Right atrium auricular region (tissue), 2 donors: ENCODE data around the gene VAV1. TPM values are rescaled to one million over a fixed set of nuclear protein-coding genes. Genes with fewer than 3 reads are reported as not detected.

Experiments
- DNase-seq: peaks from one replicate; pipeline ENCODE4 v3.0.0-alpha.2; 2019; ENCODE audit warnings: low spot score
- H3K27ac ChIP-seq, 2 donors: fragments of 200-600 bp; sonication (generic); 1 replicate in 1 of 2; 2 replicates in 1 of 2; pipeline ENCODE4 v1.5.1; 2016 to 2019
- H3K27me3 ChIP-seq, 2 donors: fragments of 200-600 bp; sonication (generic); one replicate each; pipeline versions ENCODE4 v1.5.1 to v1.6.0; 2017 to 2019
- H3K36me3 ChIP-seq: fragments of 200-600 bp; sonication (generic); one replicate; pipeline ENCODE4 v1.5.1; 2016
- H3K4me1 ChIP-seq, 2 donors: fragments of 200-600 bp; sonication (generic); one replicate each; pipeline versions ENCODE4 v1.5.1 to v1.6.0; 2017 to 2019
- H3K4me3 ChIP-seq, 2 donors: fragments of 200-600 bp; sonication (generic); 1 replicate in 1 of 2; 2 replicates in 1 of 2; pipeline ENCODE4 v1.5.1; 2017 to 2019; ENCODE audit warnings: mild to moderate bottlenecking in 1 of 2, moderate library complexity in 1 of 2
- H3K9me3 ChIP-seq, 2 donors: fragments of 200-600 bp; sonication (generic); one replicate each; pipeline ENCODE4 v1.5.1; 2019
- total RNA-seq, 2 donors: library from RNA; depleted of rRNA; stranded (reverse); fragments of >200 nt; gene quantifications; one replicate each; pipeline ENCODE4 v1.1.0, GENCODE V29; 2016
- TF ChIP-seq, protein P1 (sequence below), 2 donors: fragments of 200-600 bp; sonication (generic); IDR thresholded peaks; one replicate each; pipeline ENCODE4 v1.5.1; 2019; ENCODE audit warnings: antibody characterized with exemption in 2 of 2

VAV1 gene
- total RNA-seq, 2 donors from 2014 or later, result 0.52 to 1.4 TPM

GRCh38 chr19:6736917-6737283, 35.6 kb upstream of the VAV1 start:
- Histone ChIP-seq H3K4me1 (peaks cover 0 to 42% of the 10 kb centered on the region in 2 donors), H3K4me3 (peak overlapping the region; percentile 87 to 92), H3K27ac (peak overlapping the region; percentile 97 to 99), H3K36me3 (peaks cover 10% of the 10 kb centered on the region), H3K9me3 (no peaks in the 10 kb centered on the region), H3K27me3 (no peaks in the 10 kb centered on the region)
- TF ChIP-seq, protein P1, sequence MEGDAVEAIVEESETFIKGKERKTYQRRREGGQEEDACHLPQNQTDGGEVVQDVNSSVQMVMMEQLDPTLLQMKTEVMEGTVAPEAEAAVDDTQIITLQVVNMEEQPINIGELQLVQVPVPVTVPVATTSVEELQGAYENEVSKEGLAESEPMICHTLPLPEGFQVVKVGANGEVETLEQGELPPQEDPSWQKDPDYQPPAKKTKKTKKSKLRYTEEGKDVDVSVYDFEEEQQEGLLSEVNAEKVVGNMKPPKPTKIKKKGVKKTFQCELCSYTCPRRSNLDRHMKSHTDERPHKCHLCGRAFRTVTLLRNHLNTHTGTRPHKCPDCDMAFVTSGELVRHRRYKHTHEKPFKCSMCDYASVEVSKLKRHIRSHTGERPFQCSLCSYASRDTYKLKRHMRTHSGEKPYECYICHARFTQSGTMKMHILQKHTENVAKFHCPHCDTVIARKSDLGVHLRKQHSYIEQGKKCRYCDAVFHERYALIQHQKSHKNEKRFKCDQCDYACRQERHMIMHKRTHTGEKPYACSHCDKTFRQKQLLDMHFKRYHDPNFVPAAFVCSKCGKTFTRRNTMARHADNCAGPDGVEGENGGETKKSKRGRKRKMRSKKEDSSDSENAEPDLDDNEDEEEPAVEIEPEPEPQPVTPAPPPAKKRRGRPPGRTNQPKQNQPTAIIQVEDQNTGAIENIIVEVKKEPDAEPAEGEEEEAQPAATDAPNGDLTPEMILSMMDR (IDR thresholded peaks at IDR 0.05), result peak in 1 of 2 donors; percentile 37
- no peak for DNase-seq

DNA sequence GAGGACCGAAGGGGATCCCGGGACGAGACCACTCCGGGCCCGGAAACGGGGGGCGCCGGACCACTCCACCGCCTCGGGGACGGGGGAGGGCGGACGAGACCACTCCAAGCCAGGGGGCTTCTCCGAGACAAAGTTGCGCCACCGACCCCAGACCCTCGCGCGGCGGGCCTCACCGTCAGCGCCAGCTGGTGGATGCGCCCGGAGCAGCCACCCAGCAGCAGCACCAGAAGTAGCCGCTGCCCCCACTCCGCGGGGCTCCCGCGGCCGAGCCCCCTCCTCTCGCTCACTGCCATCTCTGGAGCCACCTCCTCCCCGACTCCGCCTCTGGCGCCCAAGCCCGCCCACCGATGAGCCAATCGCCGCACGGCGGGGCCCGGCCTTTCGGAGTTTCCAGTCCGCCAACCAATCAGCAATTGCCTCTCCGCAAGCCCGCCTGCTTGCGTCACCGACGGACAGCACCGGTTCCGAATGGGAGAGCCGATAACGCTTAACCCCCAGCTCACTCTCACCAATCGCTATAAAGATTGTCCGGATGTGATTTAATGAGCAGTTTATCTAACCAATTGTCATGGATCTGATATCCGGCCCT, 35.1 kb upstream of the VAV1 start, which contains the start of gene GPR108:
GPR108 (minus strand) TSS at position 297 of the 589 bp plus-strand sequence; CDS start at position 293, 4 bp downstream.
- TF ChIP-seq, protein P1 (IDR thresholded peaks at IDR 0.05), result no peak
- Histone ChIP-seq H3K27me3 (no peaks in the 10 kb centered on the region), H3K4me3 (peak within 1 kb of the TSS; percentile 87 to 92), H3K9me3 (no peaks in the 10 kb centered on the region), H3K27ac (peak within 1 kb of the TSS; percentile 97 to 99), H3K36me3 (peaks cover 6% of the 10 kb centered on the region), H3K4me1 (peaks cover 0 to 47% of the 10 kb centered on the region in 2 donors)
- peak; percentile 100 for DNase-seq

DNA sequence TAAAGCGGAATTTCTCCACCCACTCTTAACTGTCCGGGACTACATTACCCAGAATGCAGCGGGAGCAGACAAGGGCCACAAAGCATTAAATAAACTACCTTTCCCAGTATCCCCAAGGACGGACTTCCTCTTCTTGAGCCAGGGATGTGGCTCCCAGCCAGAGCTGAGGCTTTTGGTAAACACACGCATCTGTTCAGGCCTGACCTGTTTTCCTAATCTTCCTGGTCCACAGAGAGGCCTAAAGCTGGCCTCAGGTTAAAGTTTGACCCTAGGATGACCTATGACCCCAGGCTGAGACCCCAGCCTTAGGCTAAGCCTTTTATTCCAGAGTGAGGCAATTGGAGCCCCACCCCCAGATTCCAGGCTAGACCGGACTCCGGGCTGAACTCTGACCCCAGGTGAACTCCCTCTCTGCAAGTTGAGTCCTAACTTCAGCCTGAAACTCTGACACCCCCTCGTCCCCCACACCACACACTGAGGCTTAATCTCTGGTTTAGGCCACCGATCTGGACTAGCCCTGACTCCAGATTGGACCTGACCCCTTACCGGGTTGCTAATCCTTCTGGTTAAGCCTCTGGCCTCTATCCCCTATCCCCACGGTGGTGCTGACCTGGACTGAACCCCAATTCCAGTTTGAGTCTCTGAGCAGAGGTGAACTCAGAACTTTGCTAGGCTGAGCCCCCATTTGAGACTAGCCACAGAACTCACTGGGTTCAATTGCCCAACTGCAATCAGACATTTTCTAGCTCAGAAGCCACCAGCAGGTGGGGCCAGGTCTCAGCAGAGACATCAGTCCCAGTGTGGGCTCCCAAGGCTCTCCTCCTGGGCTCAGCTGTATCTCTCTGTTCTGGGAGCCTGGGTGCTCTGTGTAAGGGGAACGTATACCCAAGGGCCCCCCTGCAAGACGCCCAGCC, 34.4 kb upstream of the VAV1 start:
- Histone ChIP-seq H3K9me3 (no peaks in the 10 kb centered on the region), H3K36me3 (peaks cover 8% of the 10 kb centered on the region), H3K4me3 (peak overlapping the region in 1 of 2 donors; percentile 95), H3K27ac (peak overlapping the region; percentile 96 to 97), H3K4me1 (peaks cover 0 to 55% of the 10 kb centered on the region in 2 donors), H3K27me3 (no peaks in the 10 kb centered on the region)
- TF ChIP-seq, protein P1 (IDR thresholded peaks at IDR 0.05), result peak; percentile 44 to 72
- DNase-seq, result peak; percentile 87

GRCh38 chr19:6738787-6739389, 33.6 kb upstream of the VAV1 start:
- H3K4me1 ChIP-seq, result peaks cover 0 to 62% of the 10 kb centered on the region in 2 donors
- peak overlapping the region; percentile 11 to 95 for H3K4me3 ChIP-seq
- peak overlapping the region; percentile 96 to 97 for H3K27ac ChIP-seq
- H3K9me3 ChIP-seq, result no peaks in the 10 kb centered on the region
- H3K27me3 ChIP-seq, result no peaks in the 10 kb centered on the region
- H3K36me3 ChIP-seq, result peaks cover 13% of the 10 kb centered on the region
- TF ChIP-seq, protein P1 (IDR thresholded peaks at IDR 0.05), result no peak
- DNase-seq, result peak; percentile 67

- TF ChIP-seq, protein P1 (IDR thresholded peaks at IDR 0.05), result no peak
- H3K4me1 ChIP-seq, result peaks cover 0 to 68% of the 10 kb centered on the region in 2 donors
Measured at GRCh38 chr19:6739390-6739882, 33.1 kb upstream of the VAV1 start, which contains the start of gene TRIP10. Gene TRIP10, plus strand, starts transcription at chr19:6739680. Its CDS starts 82 bp downstream, at chr19:6739762.

More at GRCh38 chr19:6739390-6739882, 33.1 kb upstream of the VAV1 start, which contains the start of gene TRIP10:
- DNase-seq, result peak; percentile 91
- H3K27ac ChIP-seq, result peak within 1 kb of the TSS; percentile 96 to 97
- H3K27me3 ChIP-seq, result no peaks in the 10 kb centered on the region
- H3K36me3 ChIP-seq, result peaks cover 13% of the 10 kb centered on the region
- peak within 1 kb of the TSS; percentile 94 to 95 for H3K4me3 ChIP-seq
- H3K9me3 ChIP-seq, result no peaks in the 10 kb centered on the region
